NT2/D1 (cell line): ENCODE measurements around the gene SPRING1.

ENCODE experiments used
- SUZ12 ChIP-seq: IDR thresholded peaks from 2 replicates; pipeline ENCODE4 v1.6.1; 2011; ENCODE audit not compliant: insufficient read length, insufficient read depth; ENCODE audit errors: extremely low read depth
- YY1 ChIP-seq: IDR thresholded peaks from 2 replicates; pipeline ENCODE4 v1.6.1; 2011; ENCODE audit not compliant: insufficient read length, insufficient read depth
- ZNF274 ChIP-seq: IDR thresholded peaks from 2 replicates; pipeline ENCODE4 v1.6.1; 2011; ENCODE audit warnings: mild to moderate bottlenecking, low read depth, low read length

DNA sequence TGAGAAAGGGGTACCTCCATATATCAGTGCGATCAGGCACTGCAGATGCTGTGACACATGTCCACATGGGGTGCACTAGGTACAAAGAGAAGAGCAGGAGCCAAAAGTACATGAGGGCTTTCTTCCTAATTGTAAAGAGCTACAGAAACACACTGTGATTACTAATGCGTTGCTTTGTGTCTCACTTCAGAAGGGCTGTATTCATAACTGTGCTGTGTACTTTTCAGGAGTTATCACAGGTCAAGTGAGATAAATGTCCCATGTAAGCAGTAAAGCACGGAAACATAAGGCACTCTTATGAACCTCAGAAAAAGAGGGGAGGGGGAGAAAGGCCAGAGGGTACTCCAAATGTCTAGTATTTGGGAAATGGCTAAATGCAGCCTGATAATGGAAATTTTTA lies 10.6 kb downstream of the SPRING1 start:
- TF ChIP-seq SUZ12 (no peak), YY1 (no peak), ZNF274 (no peak)
